ENCODE measurements around the gene RPS10. TPM values are rescaled to one million over a fixed set of nuclear protein-coding genes. Genes with fewer than 3 reads are reported as not detected.
"Not testable (repeated sequence)": the region's sequence is repeated elsewhere in the genome, so short reads cannot be mapped to it uniquely, and the experiment has no call there.

Gene RPS10
- total and polyA plus RNA-seq, 12 donors, result 551 to 2,567 (median 630) TPM

- Histone ChIP-seq H3K9me3 (no peaks in the 10 kb centered on the region), H3K36me3 (peaks cover 0 to 9% (median 0%) of the 10 kb centered on the region in 9 donors), H3K4me3 (no peak overlapping the region), H3K27ac (no peak overlapping the region), H3K4me1 (peaks cover 0 to 40% (median 20%) of the 10 kb centered on the region in 9 donors), H3K27me3 (no peaks in the 10 kb centered on the region)
- no peak for TF ChIP-seq CTCF (IDR thresholded peaks at IDR 0.05)
- DNase-seq, result no peak
- WGBS, 2 donors, result 95 to 100% methylated on average over 5 of the region's 5 CpGs
- ATAC-seq, result no peak
- intact Hi-C loops (cut with DNase I), result no loop called here
Observed at GRCh38 chr6:34377984-34378383, 47.9 kb downstream of the RPS10 start.

GRCh38 chr6:34377571-34377970 lies 48.3 kb downstream of the RPS10 start:
- H3K4me3 ChIP-seq; ATAC-seq; H3K9me3 ChIP-seq; H3K36me3 ChIP-seq; H3K27ac ChIP-seq; DNase-seq; intact Hi-C loops (cut with DNase I); H3K27me3 ChIP-seq: not testable (repeated sequence)
- H3K4me1 ChIP-seq, result peaks cover 0 to 40% (median 17%) of the 10 kb centered on the region in 9 donors
- 80 to 84% methylated on average over 5 of the region's 5 CpGs for WGBS, 2 donors

GRCh38 chr6:34375833-34376232 lies 50.0 kb downstream of the RPS10 start:
- TF ChIP-seq CTCF (IDR thresholded peaks at IDR 0.05), result no peak

GRCh38 chr6:34374508-34374907 lies 51.4 kb downstream of the RPS10 start:
- Histone ChIP-seq H3K4me3 (no peak overlapping the region), H3K27ac (peak overlapping the region in 4 of 10 donors; percentile 17 to 78 (median 36)), H3K9me3 (no peaks in the 10 kb centered on the region), H3K36me3 (peaks cover 0 to 5% (median 0%) of the 10 kb centered on the region in 9 donors), H3K27me3 (no peaks in the 10 kb centered on the region), H3K4me1 (peaks cover 0 to 59% (median 36%) of the 10 kb centered on the region in 9 donors)
- DNase-seq, result no peak
- WGBS, 2 donors, result 41 to 46% methylated on average over 4 of the region's 4 CpGs
- ATAC-seq, result no peak
- TF ChIP-seq CTCF (IDR thresholded peaks at IDR 0.05), result no peak
- intact Hi-C loops (cut with DNase I), result no loop called here

More at GRCh38 chr6:34375833-34376232, 50.0 kb downstream of the RPS10 start:
- ATAC-seq (no peak), DNase-seq (no peak)
- no peaks in the 10 kb centered on the region for H3K27me3 ChIP-seq
- intact Hi-C loops (cut with DNase I), result no loop called here
- WGBS, 2 donors, result 97% methylated on average over 5 of the region's 5 CpGs
- H3K36me3 ChIP-seq, result peaks cover 0 to 9% (median 0%) of the 10 kb centered on the region in 9 donors
- no peak overlapping the region for H3K27ac ChIP-seq
- no peak overlapping the region for H3K4me3 ChIP-seq
- no peaks in the 10 kb centered on the region for H3K9me3 ChIP-seq
- H3K4me1 ChIP-seq, result peaks cover 0 to 46% (median 23%) of the 10 kb centered on the region in 9 donors

GRCh38 chr6:34374069-34374468 lies 51.8 kb downstream of the RPS10 start:
- TF ChIP-seq CTCF (IDR thresholded peaks at IDR 0.05), result no peak
- DNase-seq, result no peak
- H3K4me3 ChIP-seq, result no peak overlapping the region
- peak overlapping the region in 3 of 10 donors; percentile 17 to 78 (median 47) for H3K27ac ChIP-seq
- H3K27me3 ChIP-seq, result no peaks in the 10 kb centered on the region
- H3K9me3 ChIP-seq, result no peaks in the 10 kb centered on the region
- no peak for ATAC-seq
- intact Hi-C loops (cut with DNase I), result no loop called here
- H3K36me3 ChIP-seq, result peaks cover 0 to under 1% (median 0%) of the 10 kb centered on the region in 9 donors
- 58 to 61% methylated on average over 3 of the region's 3 CpGs for WGBS, 2 donors
- peaks cover 0 to 64% (median 40%) of the 10 kb centered on the region in 9 donors for H3K4me1 ChIP-seq
